LNCAP (cell line): ENCODE results near the gene ARHGEF16.

Experiments
- CTCF ChIP-seq: fragments of 450-650 bp; IDR thresholded peaks from 2 replicates; pipeline ENCODE4 v1.5.1; 2017; ENCODE audit warnings: mild to moderate bottlenecking

ARHGEF16 gene

GRCh38 chr1:3461934-3462275 lies 7.4 kb downstream of the ARHGEF16 start:
- no peak for TF ChIP-seq CTCF

- TF ChIP-seq CTCF: no peak
Observed at GRCh38 chr1:3462356-3463012, 8.0 kb downstream of the ARHGEF16 start.

- TF ChIP-seq CTCF: no peak
Observed at GRCh38 chr1:3463013-3463385, 8.5 kb downstream of the ARHGEF16 start.

- TF ChIP-seq CTCF: no peak
Observed at GRCh38 chr1:3463408-3463863, 9.0 kb downstream of the ARHGEF16 start.

GRCh38 chr1:3463891-3464648 lies 9.6 kb downstream of the ARHGEF16 start:
- no peak for TF ChIP-seq CTCF

- no peak for TF ChIP-seq CTCF
Observed at GRCh38 chr1:3464649-3465025, 10.2 kb downstream of the ARHGEF16 start.

- TF ChIP-seq CTCF: no peak
Observed at GRCh38 chr1:3465091-3465934, 10.8 kb downstream of the ARHGEF16 start.
